ENCODE data around the gene TUBG1.
"Not testable (repeated sequence)": the region's sequence is repeated elsewhere in the genome, so short reads cannot be mapped to it uniquely, and the experiment has no call there.

Gene TUBG1

GRCh38 chr17:42627032-42627764 lies 17.7 kb downstream of the TUBG1 start:
- not testable (repeated sequence) for DNase-seq

GRCh38 chr17:42629411-42630009 lies 20.0 kb downstream of the TUBG1 start:
- peak; percentile 59 for DNase-seq

GRCh38 chr17:42632949-42633444 lies 23.5 kb downstream of the TUBG1 start:
- no peak for DNase-seq

- DNase-seq, result no peak
Observed at GRCh38 chr17:42639525-42640113, 30.1 kb downstream of the TUBG1 start.

- DNase-seq, result no peak
Observed at GRCh38 chr17:42640121-42640520, 30.6 kb downstream of the TUBG1 start.

- no peak for DNase-seq
Observed at GRCh38 chr17:42642336-42642735, 32.9 kb downstream of the TUBG1 start.

GRCh38 chr17:42647778-42648177 lies 38.3 kb downstream of the TUBG1 start:
- DNase-seq, result no peak

- DNase-seq, result no peak
Observed at GRCh38 chr17:42651392-42651791, 41.9 kb downstream of the TUBG1 start.

- DNase-seq, result no peak
Observed at GRCh38 chr17:42653179-42654124, 44.0 kb downstream of the TUBG1 start.

GRCh38 chr17:42655528-42655927 lies 46.0 kb downstream of the TUBG1 start:
- no peak for DNase-seq

- no peak for DNase-seq
Observed at GRCh38 chr17:42657824-42658588, 48.5 kb downstream of the TUBG1 start.

GRCh38 chr17:42659079-42659931 lies 49.8 kb downstream of the TUBG1 start, which contains the start of gene TUBG2:
TSS of gene TUBG2 (plus strand) at chr17:42659284. CDS start at chr17:42659504, 220 bp downstream.
- peak; percentile 71 for DNase-seq

GRCh38 chr17:42659932-42660274 lies 50.4 kb downstream of the TUBG1 start:
- not testable (repeated sequence) for DNase-seq

- DNase-seq, result no peak
Observed at GRCh38 chr17:42660692-42661345, 51.3 kb downstream of the TUBG1 start.
